Measurements from ENCODE around the gene ABCC3. TPM values are rescaled to one million over a fixed set of nuclear protein-coding genes. Genes with fewer than 3 reads are reported as not detected.

The ABCC3 gene
- polyA plus RNA-seq, 3 donors, result 8.7 to 22.2 (median 21.2) TPM

DNA sequence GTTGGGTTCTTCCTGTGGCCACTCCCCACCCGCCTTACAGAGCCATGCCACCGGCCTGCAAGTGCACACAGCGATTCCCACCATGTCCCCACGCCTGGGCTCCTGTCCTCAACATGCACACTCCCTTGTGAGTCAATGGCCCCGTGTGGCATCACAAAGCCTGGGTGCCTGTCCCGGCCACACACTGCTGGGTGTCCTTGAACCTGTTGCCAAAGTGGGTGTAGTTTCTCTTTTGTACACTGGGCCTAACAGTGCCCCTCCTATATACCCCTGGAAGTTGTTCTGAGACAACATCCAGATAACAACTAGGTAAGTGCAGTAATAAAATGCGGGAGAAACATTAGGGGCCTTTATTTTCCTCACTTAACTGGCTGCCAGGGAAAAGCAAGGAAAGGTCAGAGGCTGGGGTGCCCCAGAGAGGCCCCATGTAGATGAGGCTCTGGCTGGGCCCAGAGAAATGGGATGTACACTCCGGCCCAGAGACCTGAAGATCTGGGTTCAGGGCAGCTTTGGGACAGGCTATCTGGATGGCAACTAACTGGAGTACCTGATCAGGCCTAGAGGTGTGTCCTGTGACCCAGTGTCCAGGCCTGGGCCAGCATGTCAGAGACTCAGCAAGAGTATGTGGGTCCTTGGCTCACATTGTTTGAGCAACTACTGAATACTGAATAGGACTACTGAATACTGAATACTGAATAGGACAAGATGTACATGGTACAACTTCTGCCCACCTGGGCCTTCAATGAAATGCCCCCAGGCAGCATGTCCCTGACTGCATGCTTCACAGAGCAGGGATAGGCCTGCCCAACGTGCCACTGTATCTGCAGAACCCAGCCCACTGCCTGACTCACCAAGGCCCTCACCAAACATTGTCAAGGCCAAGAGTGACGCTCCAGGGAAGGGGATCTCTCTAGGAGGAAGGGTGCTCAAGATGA lies 8.3 kb downstream of the ABCC3 start:
- no peak for DNase-seq

GRCh38 chr17:50645748-50646682 lies 11.3 kb downstream of the ABCC3 start:
- no peak for DNase-seq

DNA sequence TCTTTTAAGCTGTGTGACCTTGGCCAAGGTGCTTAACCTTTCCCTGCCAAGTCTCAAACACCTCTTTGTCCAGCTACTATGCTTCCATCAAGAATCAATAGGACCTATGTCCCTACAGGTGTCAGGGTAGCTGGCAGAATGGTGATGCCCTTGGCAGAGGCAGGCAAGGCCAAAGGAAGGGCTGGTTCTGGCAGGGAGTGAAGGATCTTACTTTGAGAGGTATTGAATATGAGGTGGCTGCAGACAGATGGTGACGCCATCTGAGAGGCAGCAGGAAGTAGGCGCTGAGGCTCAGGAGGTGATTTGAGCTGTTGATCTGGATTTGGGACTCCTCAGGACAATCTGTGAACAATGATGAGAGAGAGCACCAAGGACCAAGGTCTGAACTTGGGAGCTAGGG lies 12.5 kb downstream of the ABCC3 start:
- DNase-seq, result no peak

GRCh38 chr17:50649042-50649908 lies 14.6 kb downstream of the ABCC3 start:
- no peak for DNase-seq

DNA sequence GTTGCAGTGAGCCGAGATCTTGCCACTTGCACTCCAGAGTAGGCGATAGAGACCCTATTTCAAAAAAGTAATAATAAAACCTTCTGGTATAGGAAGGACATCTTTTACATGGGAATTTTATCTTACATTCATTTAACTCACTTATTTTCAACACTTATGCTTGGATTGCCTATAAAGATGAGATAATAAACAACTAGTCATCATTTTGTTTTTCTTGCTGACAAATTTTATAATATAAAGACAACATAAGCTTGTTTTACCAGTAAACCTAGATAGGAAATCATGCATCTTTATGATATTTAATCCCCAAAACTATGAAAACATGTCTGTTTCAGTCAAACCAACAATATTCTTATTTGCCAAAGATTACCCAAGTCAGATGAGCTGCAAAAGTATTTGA lies 17.0 kb downstream of the ABCC3 start:
- no peak for DNase-seq

DNA sequence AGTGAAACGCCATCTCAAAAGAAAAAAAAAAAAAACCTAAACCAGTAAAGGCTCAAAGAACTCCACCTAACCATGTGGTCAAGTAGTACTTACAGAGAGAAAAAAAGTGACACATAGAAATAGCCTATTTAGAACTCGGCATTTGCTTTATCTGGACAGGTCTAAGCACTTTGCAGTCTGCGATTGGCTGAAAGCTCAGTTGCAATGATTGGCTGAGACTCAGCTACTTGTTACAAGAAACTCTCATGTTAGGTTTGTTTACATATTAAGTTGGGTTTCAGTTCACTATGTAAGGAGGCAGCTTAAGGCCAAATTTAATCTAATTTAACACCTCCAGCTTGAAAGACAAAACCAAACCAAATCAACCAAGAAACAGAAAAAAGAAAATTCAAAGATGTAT lies 19.1 kb downstream of the ABCC3 start:
- DNase-seq, result no peak

DNA sequence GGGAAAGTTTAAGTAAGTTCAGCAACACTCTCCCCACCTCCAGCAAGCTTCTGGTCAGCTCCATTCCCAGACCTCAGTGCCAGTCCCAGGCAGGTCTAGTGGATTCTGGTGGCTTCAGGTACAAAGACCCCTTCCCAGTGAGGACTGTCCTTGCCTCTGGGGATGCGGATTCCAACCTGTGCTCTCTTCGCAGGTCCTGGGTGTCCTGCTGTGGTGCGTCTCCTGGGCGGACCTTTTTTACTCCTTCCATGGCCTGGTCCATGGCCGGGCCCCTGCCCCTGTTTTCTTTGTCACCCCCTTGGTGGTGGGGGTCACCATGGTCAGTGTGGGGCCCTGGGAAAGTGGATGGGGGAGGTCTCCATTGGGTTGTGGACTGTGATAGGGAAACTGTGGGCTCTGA lies 21.8 kb downstream of the ABCC3 start:
- DNase-seq, result no peak

- no peak for DNase-seq
These were observed 22.4 kb downstream of the ABCC3 start for GRCh38 chr17:50657054-50657453.

DNA sequence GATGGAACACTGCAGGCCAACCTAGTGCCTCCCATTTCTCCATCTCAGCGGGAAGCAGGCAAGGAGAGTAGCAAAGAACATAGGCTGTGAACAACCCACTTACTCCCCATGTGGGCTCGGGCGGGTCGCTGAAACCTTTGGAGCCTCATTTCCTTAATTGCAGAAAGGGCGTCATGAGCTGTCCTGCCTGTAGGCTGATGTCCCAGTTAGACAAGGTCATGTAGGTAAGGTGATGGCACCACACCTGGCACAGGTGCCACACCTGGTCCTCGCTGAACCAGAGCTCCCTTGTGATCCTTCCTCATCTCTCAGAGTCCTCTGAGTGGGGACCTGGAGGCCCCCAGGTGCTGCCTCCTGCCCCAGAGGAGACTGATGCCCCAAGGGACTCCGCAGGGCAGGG lies 22.9 kb downstream of the ABCC3 start:
- DNase-seq, result no peak

- DNase-seq, result no peak
These were observed 23.9 kb downstream of the ABCC3 start for GRCh38 chr17:50658616-50659015.

GRCh38 chr17:50659179-50659578 lies 24.5 kb downstream of the ABCC3 start:
- no peak for DNase-seq

DNA sequence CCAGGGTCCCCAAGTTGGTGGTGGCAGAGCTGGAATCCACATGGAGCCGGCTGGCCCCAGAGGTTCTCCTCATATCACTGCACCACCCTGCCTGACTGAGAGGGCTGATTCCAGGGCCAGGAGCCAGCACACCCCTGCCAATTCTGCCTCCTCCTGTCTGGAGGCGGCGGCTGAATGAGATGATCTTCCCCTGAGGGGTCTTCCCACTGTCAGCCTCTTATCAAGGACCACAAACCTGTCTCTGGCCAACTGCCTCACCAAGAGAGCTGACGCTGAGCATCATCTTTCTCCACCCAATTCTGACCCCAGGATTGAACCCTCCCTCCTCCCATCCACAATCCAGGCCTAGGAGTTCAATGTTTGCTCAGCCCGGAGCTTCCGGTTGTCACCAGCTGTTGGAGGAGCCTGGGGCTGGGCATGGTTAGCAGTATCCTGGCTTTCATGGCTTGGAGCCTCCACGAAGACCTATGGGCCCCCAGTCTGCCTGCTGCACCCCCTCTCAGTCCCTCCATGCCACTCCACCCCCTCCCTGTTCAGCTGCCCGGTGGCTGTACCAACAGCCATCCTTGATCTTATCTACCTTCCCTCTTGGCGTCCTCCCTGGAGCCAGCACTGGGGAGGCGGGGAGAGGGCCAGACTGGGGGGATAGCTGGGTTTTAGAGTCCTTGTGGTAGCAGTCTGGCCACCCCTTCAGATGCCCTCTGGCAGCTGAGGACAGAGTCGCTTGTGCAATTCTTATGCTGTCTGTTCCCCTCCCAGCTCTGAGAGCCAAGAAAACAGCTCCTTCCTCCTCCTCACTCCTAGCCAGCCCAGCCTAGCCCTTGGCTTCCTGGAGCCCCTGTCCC lies 25.6 kb downstream of the ABCC3 start:
- no peak for DNase-seq

DNA sequence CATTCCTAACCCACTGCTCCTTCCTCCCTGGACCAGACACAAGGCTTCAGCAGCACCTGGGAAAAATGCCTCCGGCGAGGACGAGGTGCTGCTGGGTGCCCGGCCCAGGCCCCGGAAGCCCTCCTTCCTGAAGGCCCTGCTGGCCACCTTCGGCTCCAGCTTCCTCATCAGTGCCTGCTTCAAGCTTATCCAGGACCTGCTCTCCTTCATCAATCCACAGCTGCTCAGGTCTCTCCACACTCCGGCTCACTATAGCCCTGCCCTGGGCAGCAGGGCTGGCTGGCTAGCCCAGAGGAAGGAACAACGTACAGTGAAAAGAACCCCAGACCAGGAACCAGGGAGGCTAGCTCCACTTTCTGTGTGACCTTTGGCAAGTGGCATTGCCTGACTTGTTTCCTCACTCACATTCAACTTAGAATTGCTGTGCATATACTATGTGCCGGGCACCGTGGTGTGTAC lies 26.2 kb downstream of the ABCC3 start:
- no peak for DNase-seq

GRCh38 chr17:50661348-50661747 lies 26.7 kb downstream of the ABCC3 start:
- DNase-seq, result no peak

DNA sequence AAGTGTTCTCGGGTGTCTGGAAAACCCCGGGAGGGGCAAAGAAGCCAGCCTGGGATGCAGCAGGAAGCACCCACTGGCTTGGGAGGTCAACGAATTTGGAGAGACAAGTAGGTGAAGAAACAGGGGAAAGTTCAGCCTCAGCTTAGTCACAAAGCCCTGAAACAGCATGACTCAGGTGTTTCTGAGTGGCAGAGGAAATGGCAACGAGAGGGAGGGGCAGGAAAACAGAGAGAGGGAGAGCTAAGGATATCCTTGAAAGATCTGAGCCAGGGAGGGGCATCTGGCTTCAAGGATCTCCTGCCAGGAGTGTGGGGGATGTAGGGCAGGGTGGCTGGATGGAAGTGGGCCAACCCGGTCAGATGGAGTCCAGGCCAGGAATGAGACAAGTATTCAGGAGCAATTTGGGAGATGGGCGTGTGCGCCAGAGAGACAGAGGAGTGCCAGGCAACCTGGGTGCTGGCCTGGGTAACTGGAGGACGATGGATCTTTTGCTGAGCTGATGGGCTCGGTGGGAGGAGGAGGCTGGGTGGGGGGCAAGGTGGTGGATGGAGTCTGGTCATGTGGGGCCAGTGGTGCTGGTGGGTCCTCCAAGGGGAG lies 27.2 kb downstream of the ABCC3 start:
- no peak for DNase-seq

- no peak for DNase-seq
These were observed 28.0 kb downstream of the ABCC3 start for GRCh38 chr17:50662632-50663225.

GRCh38 chr17:50663812-50664374 lies 29.2 kb downstream of the ABCC3 start:
- no peak for DNase-seq

DNA sequence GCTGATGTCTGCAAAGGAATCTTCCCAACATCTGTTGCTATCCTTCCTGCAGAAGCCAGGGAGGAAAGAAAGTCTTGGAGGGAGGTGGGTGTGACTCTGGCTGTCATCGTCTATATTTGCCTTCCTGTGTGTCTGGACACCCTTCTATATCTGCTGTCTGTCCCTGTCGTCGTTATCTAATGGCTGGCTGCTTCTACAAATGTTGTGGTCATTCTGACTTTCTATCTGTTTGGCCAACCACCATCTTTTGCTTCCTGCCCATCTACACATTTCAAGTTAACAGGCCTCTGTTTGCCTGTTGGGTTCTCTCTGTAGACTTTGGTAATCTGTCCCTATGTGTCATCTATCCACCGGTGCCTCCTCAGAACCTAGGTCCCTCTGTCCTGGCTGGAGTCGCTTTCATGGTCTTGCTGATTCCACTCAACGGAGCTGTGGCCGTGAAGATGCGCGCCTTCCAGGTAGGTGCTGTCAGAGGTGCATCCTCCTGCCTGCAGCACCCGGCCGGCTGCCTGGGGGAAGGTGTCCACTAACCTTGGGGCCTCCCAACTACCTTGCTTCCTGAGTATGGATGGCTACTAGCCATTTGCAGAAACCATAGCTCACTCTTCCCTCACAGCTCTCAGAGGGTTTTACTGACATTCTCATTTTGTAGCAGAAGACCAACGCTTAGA lies 30.2 kb downstream of the ABCC3 start:
- DNase-seq, result no peak

GRCh38 chr17:50665838-50666237 lies 31.2 kb downstream of the ABCC3 start:
- DNase-seq, result no peak
